HG02798 (cell line): ENCODE measurements around the gene LBX2.
"Not testable (repeated sequence)": the region's sequence is repeated elsewhere in the genome, so short reads cannot be mapped to it uniquely, and the experiment has no call there.

Experiments
- ATAC-seq: cut with Tn5 transposase; IDR thresholded peaks from one replicate; pipeline ENCODE4 v1.9.1; 2021; ENCODE audit warnings: mild to moderate bottlenecking; ENCODE audit not compliant: unreplicated experiment, poor library complexity

The LBX2 gene

DNA sequence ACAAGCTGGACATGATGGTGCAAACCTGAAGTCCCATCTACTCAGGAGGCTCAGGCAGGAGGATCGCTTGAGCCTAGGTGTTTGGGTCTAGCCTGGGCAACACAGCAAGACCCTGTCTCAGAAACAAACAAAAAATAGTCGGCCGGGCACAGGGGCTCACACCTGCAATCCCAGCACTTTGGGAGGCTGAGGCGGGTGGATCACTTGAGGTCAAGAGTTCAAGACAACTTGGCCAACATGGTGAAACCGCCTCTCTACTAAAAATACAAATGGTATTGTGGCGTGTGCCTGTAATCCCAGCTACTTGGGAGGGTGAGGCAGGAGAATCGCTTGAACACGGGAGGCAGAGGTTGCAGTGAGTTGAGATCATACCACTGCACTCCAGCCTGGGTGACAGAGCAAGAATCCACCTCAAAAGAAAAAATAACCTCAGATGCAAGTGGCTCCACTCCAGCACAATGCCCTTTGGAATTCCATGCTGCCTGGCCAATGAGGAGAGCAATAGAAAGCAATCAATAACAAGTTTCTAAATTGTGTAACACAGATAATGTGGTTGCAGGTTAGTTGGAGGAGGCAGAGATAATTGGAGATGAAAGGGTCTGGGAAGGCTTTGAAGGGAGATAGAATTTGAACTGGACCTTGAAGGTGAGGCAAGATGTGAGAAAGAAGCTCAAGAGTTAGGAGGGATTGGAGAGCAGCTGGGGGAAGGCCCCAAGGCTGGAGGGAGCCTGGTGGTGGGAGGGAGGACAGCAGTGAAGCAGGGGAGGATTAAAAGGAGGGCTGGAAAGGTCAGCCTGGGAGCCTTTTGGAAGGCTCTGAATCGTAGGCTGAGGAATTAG lies 10.5 kb downstream of the LBX2 start:
- ATAC-seq = no peak

DNA sequence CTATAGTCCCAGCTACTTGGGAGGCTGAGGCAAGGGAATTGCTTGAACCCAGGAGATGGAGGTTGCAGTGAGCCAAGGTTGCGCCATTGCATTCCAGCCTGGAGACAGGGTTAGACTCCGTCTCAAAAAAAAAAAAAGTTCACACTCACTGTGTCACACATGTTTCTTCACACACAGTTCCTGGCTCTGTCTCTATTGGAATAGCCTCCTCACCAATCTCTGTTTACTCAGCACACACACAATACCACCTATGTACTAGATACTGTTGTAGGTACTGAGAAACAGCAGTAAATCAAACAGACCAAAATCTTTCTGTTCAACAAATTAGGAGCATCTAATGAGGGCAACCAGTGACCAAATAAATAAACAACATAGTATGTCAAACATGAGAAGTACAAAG lies 13.3 kb downstream of the LBX2 start:
- ATAC-seq = no peak

DNA sequence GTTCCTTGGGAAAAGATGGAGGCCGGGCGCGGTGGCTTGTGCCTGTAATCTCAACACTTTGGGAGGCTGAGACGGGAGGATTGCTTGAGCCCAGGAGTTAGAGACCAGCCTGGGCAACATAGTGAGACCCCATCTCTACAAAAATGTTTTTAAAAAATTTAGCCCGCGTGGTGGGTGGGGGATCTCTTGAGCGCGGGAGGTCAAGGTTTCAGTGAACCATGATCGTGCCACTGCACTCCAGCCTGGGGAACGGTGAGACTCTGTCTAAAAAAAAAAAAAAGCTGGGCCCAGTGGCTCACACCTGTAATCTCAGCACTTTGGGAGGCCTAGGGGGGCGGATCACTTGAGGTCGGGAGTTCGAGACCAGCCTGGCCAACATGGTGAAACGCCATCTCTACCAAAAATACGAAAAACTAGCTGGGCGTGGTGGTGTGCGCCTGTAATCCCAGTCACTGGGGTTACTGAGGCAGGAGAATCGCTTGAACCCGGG lies 15.7 kb downstream of the LBX2 start:
- ATAC-seq = not testable (repeated sequence)

DNA sequence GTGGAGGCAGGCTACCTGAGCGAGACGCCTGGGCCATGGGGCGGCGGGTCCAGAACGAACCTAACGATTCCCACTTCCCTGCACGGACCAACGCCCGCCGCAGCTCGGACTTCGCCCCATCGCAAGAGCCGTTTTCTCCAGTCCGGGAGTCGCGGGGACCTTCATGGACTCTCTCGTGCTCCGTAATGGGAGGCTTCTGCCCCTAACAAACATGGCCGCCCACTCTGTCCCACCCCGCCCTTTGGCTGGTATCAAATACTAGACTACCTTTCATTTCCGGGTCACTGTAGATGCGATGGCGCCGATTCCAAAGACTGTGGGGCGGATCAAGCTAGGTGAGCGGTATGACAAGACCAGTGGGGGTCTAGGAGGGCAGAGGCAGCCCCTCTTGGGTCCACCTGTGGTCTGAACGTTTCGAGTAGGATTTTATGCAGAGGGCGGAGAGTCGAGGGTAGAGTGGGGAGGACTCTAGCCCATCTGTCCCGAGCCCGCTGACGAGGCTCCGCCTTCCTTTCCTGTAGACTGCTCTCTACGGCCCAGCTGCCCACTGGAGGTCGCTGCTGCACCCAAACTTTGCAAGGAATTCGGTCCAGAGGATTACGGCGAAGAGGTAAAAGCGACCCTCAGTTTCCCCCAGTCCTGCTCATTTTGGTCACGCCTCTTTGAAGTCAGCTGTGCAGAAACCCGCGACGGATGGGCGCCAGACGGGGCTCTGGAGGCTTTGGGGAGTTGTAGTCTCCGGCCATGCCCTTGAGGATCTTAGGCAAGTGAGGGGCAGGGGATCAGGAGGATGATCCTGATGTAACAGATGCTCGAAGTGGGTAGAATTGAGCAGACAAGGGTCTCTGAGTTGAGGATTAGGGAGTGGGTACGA lies 16.4 kb downstream of the LBX2 start, which contains the start of the genes CCDC142 and TTC31:
CCDC142 (minus strand) TSS at position 198 of the 874 bp plus-strand sequence; CDS start at position 37, 161 bp downstream.
TTC31 (plus strand) TSS at position 281 of the 874 bp plus-strand sequence; CDS start at position 296, 15 bp downstream.
- peak; percentile 93 for ATAC-seq

DNA sequence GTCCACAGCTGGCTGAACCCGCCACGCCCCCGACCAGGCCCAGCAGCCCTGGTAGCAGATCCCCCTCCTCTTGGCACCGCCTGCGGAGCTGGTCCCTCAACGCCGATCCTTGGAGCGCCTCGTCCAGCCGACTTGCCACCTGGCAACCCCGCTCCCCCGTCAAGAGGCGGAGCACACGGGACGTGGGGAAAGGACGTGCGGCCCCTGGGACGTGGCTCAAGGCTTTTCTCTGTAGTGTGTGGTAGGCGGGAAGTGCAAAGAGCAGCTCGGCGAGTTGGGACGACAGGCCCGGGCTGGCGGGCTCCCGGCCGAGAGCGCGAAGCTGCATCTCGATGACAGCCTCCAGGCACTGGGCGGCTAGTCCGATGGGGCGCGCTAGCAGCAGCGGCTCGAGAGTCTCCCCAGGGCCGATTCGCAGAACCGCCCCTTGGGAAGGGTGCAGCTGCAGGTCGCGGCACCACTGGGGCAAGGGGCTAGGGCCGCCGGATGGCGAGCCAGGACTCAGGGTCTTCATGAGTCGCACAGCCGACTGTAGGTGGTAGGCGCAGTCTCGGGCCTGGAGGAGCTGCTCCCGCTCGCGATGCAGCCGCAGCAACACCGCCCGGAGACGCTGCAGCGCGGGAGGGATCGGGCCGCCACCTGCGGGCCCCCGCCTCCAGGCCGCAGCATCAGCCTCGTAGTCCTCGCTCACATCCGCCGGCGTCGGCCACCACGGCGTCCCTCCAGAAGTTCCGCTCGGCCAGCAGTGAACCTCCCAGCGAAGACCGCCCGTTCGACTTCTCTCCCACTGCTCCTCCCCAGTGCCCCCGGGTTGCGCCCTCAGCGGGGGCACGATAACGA lies 17.2 kb downstream of the LBX2 start:
- ATAC-seq = peak; percentile 42

DNA sequence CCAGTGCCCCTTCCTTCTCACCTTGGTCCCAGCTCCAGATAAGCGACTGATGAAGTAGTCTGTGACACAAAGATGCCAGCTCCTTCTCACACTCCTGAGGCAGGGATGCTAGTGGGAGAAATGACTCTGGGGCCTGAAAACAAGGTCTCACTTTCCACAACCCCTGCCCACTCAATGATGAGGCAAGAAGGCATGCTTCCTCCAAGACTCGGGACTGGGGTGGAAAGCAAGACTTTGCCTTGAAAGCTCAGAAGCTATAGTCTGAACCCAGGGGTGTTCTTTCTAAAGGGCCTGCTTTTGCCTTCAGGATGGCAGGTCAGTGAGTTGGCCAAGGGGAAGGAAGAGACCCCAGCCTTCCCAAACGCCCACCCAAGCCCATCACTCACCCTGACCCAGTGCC lies 18.0 kb downstream of the LBX2 start:
- no peak for ATAC-seq

DNA sequence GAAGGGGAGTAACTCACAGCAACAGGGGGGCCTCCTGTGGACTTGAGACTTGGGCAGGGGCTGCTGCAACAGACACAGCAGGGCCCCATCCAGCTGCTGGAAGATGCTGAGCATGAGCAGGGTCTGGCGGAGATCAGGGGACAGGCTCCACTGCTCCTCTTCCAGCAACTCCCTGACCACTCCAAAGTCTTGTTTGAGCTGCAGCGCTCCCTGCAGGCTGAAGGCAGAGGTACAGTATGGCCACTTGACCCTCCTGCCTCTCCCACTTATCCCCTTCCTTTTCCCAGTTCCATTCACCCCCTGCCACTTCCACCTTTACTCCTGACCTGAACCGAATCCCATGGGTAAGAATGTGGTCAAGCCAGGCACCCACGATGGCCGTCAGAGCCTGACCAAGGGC lies 24.5 kb downstream of the LBX2 start:
- no peak for ATAC-seq

DNA sequence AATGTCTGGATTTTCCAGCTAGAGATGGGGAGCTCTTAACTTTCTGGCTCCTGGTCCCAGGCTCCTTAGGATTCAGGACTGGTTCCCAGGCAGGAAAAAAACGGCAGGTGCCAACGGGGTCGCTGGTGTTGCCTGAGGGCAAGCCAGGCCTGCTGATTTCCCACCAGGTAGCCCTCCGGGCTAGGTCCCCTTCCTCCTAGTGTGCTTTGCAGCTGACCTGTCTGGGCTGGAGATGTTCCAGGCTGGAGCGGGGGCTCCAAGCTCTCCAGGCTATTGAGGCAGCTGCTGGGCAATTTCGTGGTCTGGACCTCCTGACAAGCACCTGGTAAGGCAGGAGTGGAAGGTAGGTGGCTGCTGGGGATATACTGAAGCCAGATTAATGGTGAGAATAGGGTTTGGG lies 24.9 kb downstream of the LBX2 start:
- no peak for ATAC-seq

DNA sequence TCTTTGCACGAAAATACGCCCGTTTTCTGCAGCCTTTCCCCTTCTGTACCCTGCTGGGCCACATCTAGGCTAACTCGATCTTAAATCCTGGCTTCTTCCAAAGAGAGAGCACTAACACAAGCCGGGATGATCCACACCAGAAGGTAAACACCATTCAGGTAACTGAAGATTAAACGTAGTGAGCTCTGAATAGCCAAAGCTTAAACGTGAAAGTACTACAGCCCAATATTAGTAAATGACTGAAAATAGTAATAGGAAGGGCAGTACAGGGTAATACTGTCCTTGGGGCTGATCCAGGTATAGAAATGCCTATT lies 26.5 kb downstream of the LBX2 start:
- ATAC-seq = no peak

DNA sequence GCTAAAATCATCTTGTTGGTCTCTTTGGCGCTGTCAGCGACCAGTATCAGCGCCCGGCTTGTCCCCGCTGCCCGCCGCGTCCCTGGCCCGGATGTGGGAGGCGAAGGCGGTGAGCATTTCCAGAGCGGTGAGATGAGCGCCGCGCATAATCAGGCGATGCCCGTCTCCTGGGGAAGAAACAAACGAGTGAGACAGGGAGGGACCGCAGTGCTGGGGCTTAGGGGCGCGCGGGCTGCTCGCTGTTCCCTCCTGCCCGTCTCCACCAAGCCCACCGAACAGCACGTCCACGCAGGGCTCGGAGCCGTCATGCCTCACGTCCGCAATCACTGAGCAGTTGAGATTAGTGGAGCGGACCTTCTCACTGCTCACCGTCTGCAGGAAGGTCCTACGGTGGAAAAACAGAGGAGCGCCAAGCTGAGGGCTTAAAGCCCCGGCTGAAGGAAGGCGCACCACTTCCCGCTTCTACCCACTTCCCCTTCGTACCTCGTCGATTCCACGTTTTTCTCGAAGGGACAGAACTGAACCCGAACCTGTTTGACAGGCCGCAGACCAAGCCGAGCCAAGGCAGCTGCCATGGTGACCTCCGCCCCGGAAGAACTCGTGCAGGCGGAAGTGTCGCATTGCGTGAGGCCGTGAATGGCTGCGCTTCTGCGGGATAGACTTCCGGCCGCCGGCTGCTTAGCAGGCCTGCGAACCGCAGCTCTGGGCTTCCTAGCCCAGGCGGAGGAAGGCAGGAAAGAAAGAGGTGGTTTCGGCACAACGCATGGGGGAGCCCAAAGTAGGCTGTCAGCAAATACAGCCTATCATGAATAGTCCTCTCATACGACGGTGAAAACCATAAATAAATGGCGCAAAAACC lies 27.1 kb downstream of the LBX2 start, which contains the start of gene MRPL53:
MRPL53 (minus strand) TSS at position 595 of the 859 bp plus-strand sequence; CDS start at position 575, 20 bp downstream.
- peak; percentile 94 for ATAC-seq

DNA sequence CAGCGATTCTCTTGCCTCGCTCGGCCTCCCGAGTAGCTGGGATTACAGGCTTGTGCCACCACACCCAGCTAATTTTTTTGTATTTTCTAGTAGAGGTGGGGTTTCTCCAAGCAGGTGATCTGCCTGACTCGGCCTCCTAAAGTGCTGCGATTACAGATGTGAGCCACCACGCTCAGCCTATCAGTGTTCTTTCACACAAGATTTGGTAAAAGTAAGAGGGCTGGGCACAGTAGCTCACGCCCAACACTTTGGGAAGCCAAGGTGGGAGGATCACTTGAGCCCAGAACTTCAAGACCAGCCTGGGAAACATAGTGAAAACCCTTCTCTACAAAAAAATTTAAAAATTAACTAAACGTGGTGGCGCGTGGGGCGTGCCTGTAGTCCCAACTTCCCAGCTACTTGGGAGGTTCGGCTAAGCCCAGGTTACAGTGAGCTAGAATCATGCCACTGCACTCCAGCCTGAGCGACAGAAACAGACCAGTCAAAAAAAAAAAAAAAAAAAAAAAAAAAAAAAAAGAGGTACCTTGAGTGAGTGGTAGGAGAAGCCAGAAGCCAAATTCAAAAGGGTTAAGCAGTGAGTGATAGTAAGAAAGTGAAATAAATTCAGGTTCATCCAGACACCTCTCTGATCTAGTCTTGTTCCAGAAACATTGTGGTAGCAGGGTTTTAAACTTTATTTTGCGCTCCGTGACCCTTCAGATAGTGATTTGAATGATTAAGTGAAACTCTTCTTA lies 27.9 kb downstream of the LBX2 start:
- ATAC-seq = no peak

DNA sequence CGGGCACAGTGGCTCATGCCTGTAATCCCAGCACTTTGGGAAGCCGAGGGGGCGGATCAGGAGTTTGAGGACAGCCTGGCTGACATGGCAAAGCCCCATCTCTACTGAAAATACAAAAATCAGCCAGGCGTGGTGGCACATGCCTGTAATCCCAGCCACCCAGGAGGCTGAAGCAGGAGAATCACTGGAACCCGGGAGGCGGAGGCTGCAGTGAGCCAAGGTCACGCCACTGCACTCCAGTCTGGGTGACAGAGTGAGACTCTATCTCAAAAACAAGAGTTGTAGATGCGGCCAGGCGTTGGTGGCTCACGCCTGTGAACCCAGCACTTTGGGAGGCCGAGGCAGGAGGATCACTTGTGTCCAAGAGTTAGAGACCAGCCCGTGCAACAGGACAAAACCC lies 28.7 kb downstream of the LBX2 start:
- ATAC-seq = not testable (repeated sequence)

DNA sequence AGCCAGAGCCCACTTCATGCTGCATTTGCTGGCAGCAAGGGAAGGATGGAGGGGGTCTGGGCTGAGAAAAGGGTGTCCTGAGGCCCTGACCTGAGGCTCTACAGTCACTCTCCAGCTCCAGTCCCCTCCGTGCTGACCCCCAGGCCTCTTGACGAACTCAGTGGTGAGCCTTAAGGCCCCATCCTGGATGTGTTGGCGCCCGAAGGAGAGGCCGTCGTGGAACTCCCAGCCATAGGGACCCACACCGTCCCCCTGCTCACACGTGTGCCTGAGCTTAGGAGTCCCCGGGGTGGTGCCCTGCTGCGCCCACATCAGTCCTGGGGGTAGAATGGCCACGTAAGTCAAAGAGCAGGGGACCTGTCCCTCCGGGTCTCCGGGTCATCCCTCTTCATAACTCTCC lies 35.0 kb downstream of the LBX2 start:
- no peak for ATAC-seq

DNA sequence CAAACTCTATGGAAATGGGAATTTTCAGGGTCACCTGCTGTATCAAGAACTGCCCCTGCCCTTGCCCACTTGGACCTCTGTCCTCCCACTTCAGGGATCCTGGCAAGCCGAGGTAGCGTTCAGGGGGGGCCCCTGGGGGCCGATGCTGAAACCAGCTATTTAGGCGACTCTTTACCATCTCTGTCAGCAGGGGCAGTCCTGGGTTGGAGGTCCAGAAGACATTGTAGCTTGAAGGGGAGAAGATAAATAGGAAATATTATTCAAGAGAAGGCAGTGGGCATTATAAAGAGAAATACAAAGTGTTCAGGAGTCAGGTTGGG lies 36.7 kb downstream of the LBX2 start:
- no peak for ATAC-seq

DNA sequence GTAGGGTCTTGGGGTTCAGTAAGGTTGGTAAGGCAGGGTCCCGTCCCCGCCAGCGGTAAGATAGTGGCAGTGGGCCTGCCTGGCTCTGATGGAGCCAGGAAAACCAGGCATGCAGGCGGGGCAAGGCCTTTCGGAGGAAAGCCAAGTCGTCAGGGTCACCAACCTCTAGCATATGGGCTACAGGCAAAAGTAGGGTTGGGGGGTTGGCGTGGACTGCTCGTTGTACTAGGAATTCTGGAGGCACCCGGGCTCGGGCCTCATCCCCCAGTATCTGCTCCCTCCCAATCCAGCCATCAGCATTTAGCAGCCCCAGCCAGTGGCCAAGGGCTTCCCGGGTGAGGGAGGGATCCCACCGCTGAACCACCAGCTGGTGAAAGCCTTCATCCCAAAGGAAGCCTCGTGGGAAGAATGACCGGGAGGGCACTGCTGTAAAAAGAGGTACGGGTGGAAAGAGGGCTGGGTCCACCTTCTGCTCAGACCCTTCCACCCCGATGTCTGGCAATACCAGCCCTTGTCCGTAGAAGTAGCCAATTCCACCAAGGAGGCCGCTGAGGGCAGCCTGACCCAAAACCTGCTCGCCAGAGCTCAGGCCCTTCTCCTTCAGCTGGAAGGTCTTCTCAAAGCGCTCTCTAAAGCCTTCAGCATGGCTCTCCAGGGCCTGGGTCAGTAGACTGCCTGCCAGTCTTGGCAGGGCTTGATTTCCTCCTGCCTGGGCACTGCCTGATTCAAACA lies 37.2 kb downstream of the LBX2 start:
- no peak for ATAC-seq

DNA sequence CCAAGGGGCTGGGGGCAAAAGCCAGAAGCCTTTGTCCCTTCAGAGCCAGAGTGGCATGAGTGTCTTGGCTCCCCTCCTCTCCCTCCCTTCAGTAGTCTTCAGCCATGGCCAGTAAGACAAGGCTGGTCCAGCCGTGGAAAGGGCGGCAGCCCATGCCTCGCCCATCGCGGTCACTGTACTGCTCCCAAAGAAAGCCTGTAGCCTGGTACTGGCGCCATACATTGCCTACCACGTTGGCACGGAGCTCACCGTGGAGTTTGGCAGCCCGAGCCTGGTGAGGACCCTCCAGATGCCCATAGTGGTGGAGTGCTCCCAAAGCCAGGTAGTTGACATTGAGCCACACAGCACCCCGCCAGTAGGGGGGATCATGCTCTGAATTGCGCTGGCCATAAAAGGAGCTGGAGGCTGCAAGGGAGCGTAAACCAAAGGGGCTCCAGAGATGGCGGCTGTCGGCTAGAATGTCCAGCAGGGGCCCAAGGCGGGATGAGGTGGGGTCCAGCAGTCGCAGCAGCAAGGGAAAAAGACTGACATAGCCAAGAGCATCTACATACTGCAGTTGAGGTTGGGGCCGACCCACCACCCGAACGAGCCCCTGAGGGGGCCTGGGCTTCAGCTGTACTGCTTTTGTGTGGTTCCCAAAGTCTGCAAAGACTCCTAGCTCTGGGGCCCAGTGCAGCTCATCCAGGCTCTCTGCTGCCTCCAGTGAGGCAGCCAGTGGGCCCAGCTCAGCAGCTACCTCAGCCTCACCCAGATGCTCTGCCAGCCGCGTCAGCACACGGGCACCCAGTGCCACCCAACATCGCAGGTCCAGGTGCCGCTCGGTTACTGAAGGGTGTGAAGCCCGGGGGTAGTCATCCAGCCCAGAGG lies 38.0 kb downstream of the LBX2 start:
- ATAC-seq = no peak

DNA sequence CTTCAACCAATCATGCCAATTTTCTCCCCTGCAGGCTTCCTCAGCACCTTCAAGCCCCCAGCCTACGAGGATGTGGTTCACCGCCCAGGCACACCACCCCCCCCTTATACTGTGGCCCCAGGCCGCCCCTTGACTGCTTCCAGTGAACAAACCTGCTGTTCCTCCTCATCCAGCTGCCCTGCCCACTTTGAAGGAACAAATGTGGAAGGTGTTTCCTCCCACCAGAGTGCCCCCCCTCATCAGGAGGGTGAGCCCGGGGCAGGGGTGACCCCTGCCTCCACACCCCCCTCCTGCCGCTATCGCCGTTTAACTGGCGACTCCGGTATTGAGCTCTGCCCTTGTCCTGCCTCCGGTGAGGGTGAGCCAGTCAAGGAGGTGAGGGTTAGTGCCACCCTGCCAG lies 39.2 kb downstream of the LBX2 start:
- ATAC-seq = not testable (repeated sequence)
